Measurements from ENCODE around the gene NFRKB.
"Not testable (repeated sequence)": the region's sequence is repeated elsewhere in the genome, so short reads cannot be mapped to it uniquely, and the experiment has no call there.

The NFRKB gene

DNA sequence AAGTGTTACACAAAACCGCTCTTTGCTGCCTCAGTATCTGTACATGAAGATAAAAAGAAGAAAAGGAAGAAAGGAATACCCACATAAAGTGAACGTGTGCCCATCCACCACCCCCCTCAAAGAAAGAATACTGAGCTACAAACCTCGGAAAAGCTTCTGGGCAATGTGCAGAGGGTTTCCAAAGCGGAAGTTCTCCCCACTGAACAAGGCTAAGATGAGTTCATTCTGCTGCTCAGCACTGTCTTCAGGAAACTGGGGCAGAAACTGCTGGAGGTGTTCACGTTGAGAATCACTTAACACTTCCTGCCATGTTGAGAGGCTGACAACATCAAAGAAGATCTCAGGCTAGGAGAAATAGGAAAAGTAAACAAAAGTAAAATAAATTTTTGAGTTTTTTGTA, 6.9 kb downstream of the NFRKB start:
- no peak for DNase-seq

GRCh38 chr11:129885381-129885780, 10.0 kb downstream of the NFRKB start:
- no peak for DNase-seq

DNA sequence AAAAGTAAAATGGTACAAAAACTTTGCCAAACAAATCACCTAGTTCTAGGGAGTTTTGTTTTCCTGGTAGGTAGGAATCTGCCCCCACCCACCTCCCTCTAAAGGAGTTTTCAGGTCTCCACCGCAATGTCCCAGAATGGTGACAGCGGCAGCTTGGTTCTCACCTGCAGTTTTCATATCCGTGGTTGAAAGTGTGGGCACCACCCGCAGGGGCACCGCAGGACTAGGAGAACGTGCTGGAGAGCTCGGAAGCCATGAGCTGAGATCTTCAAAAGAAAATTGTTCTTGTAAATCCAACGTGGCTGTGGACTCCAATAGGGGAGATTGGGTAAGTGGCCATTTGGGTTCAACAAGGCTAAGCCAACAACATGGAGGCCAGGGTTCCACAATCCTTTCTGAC, 10.8 kb downstream of the NFRKB start:
- no peak for DNase-seq

DNA sequence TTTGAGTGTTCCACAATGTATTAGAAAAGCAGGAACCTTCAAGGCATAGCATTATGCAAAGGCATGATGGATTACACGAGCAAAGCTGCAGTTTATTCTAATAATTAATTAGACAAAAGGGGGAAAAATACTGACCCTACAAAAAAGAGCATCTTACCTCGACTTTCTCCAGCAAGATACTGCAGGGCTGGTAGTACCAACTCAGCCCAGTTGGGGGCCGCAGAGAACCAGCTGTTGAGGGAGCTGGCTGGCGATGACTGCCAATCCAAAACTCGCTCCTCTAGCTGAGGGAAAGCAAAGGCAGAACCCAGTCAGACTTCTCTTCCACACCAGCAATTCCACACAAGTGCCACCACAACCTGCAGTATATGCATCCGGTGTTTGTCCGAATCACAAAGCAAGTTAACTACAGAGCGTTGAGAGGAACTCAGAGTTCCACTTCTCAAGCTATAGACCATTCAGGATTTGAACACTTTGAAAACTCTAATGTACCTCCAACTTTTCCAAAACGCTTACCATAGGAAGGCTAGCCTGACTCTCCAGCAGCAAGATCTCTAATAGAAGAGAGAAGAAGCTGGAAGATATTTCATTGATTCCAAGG, 13.7 kb downstream of the NFRKB start:
- peak in 1 of 2 donors; percentile 22 for DNase-seq

DNA sequence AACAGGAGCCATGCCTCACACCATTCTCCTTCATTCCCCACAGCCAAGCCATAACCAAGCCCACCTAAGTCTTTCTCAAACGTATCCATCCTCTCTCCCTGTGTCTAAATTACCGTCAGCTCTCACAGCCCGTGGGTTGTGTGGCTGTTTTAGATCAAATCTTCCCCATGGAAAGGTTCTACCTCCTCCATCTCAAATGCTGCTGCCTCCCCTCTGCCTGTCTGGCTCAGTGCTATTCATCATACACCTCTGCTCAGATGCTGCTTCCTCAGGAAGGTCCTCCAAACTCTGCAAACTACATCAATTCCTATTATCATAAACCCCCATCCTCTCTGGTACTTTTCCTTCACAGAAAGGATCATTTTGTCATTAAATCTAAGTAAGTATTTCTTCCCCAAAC, 15.1 kb downstream of the NFRKB start:
- no peak for DNase-seq

- no peak for DNase-seq
These were observed 23.5 kb downstream of the NFRKB start for GRCh38 chr11:129871914-129872313.

DNA sequence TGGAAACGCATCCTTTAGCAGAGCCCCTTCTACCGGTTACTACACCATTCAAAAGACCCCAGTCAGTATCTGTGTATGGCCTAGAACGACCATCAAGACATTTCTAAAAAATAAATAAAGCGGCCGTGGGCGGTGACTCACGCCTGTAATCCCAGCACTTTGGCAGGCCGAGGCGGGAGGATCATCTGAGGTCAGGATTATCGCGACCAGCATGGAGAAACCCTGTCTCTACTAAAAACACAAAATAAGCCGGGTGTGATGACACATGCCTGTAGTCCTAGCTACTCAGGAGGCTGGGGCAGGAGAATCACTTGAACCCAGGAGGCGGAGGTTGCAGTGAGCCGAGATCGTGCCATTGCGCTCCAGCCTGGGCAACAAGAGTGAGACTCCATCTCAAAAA, 26.8 kb downstream of the NFRKB start:
- not testable (repeated sequence) for DNase-seq

DNA sequence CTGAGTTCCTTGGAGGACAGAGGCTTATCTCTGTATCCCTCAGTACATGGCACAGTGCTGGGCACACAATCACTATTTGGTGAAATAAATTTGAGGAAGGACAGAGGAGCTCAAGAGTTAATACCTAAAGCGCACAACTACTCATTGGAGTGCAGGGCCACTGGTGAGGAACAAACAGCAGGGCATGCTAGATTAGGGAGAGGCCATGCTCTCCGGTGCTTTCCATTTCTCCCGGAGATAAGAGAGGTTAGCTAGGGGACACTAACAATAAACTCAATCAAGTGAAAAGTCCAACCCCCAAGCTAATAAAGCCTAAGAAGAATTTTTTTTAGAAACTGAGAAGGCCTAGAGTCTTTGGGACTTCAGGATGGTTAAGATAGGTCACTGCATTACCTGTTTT, 29.1 kb downstream of the NFRKB start:
- DNase-seq, result no peak

DNA sequence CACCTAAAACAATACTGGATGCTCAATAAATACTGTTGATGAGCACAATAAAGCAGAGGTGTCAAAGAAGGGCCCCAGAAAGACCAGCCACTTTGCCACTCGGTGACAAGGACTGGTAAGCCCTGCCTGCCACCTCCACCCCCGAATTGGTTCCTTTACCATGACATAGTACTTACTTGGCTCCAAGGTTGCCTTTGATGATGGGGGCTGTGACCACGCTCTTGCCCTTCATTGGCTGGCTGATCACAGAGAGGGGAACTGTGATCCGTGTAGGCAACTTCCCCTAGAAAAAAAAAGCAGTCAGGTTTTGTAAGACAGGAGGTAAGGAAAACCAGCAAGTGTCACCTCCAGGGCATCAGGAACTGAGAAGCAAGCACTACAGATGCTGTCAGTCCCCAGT, 29.7 kb downstream of the NFRKB start:
- no peak for DNase-seq

DNA sequence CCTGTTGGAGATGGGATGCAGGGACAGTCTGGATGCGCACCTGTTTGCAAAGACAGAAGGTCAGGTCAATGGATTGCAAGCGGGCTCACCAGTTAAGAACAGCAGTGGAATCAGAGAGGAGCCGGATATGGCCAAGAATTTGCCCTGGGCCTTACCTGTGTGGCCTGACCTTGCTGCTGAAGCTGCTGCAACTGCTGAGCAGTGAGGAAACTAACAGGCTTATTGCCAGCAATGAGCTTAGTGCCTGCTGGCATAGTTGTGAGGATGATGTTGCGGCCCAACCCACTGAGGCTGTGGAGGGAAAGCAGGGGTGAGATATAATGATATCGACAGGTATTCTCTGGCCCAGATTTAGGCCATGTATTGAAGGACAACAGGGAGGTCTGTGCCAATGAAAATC, 30.6 kb downstream of the NFRKB start:
- no peak for DNase-seq

DNA sequence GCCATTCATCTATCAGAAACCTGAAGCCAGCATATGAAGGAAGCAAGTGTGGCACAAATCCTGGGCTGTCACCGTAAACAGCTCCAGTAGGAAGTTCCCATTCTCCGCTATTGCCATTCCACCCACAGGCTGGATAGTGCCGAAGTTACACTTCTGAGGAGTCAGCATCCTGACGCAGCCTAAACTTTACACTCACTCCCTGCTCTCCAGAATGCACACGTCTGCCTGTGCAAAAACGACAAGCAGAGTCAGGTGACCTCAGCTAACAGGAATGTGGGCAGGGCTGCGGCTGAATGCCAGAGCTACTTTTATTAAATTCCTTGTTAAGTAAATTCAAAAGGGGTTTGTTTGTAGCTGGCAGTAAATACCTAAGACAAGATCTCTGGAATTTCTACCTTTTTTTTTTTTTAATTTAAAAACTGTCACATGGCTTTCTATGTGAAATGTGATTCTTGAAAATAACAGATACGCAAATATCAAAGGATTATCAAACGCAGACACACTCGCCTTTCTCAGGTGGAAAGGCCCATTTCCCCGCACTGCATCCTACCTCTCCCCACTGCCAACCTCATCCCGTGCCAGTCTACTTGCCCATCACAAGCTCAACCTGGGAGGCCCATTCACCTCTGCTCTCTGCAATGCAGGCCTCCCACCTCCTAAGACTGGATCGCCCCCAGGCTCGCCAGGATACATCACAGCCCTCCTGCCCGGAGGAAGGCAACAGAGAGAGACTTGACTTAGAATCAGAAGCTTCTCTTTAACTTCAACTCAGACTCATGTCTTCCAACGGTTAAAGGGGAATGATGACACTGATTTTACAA, 33.5 kb downstream of the NFRKB start:
- no peak for DNase-seq

DNA sequence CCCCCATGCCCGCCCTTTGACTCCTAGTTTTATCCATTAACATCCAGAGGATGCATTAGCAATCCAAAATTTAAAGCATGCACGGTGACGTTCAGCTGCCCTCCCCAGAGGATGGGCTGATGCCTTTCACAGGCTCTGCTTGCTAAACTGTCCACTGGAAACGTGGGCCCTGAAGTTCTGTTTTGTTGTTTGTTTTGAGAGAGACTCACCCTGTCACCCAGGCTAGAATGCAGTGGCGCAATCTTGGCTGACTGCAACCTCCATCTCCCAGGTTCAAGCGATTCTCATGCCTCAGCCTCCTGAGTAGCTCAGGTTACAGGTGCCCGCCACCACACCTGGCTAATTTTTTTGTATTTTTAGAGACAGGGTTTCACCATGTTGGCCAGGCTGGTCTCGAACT, 39.3 kb downstream of the NFRKB start:
- no peak for DNase-seq

- DNase-seq, result no peak
These were observed 40.3 kb downstream of the NFRKB start for GRCh38 chr11:129855086-129855485.

GRCh38 chr11:129854232-129854805, 41.1 kb downstream of the NFRKB start:
- no peak for DNase-seq

- no peak for DNase-seq
These were observed 41.7 kb downstream of the NFRKB start for GRCh38 chr11:129853518-129854231.

DNA sequence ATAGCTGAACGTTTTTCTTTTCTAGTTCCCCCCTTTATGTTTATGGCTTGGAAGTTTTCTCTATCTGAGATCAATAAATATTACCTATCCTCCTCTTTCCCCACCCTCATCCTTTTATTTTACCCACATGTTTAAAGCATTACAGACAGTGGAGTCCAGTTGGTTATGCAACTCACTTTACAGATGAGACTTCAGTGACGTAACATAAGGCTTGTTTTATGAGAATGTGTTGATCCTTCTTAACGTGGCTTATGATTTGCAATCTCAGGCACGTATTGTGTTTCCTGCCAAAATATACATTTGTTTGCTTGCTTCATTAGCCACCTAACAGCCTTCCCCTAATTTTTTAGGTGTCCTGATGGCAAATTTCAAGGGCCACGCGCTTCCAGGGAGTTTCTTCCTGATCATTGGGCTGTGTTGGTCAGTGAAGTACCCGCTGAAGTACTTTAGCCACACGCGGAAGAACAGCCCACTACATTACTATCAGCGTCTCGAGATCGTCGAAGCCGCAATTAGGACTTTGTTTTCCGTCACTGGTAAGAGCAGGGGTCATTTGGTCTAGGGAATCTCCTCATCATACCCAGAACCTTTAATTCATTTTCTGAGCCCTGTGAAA, 43.1 kb downstream of the NFRKB start:
- DNase-seq, result no peak

GRCh38 chr11:129849447-129850130, 45.8 kb downstream of the NFRKB start:
- DNase-seq, result no peak

GRCh38 chr11:129847361-129847760, 48.0 kb downstream of the NFRKB start:
- DNase-seq, result not testable (repeated sequence)

- DNase-seq, result no peak
These were observed 48.7 kb downstream of the NFRKB start for GRCh38 chr11:129846508-129847335.
